Endothelial cell of umbilical vein (primary cell): ENCODE results near the gene KCNK2. TPM values are rescaled to one million over a fixed set of nuclear protein-coding genes. Genes with fewer than 3 reads are reported as not detected.

Experiments used
- BruUV-seq: library from RNA; stranded (reverse); fragments of 400-500 nt; replicated peaks from 2 replicates; lab custom pipeline; 2021; lab: Mats Ljungman, UMichigan
- CTCF ChIA-PET: fragments of 300-600, 350-600 bp; sonication (Branson Sonifier 250); formaldehyde crosslinking; loops from one replicate; lab custom pipeline; 2021; ENCODE audit warnings: antibody characterized with exemption, inconsistent platforms; lab: Charles Lee
- POLR2A ChIA-PET: fragments of 300-600, 350-600 bp; sonication (Branson Sonifier 250); formaldehyde crosslinking; loops from one replicate; lab custom pipeline; 2021; ENCODE audit warnings: antibody characterized with exemption, inconsistent platforms; lab: Charles Lee
- DNase-seq: peaks from one replicate; pipeline ENCODE4 v3.0.0-alpha.2; 2011; ENCODE audit warnings: low read depth, low spot score
- FAIRE-seq: peaks from 2 replicates; lab custom pipeline; 2011; peaks lifted over from hg19 to GRCh38; lab: Jason Lieb, UNC
- H2AFZ ChIP-seq: 2 replicates; pipeline ENCODE4 v1.6.0; 2012; ENCODE audit warnings: low read depth, low read length, control low read depth, inconsistent platforms
- H3K27ac ChIP-seq: 2 replicates; pipeline ENCODE4 v1.5.1; 2011; ENCODE audit warnings: low read depth, mild to moderate bottlenecking, control low read depth, low read length, moderate library complexity; ENCODE audit not compliant: insufficient read depth
- H3K27me3 ChIP-seq, 2 experiments: 2 replicates each; pipeline versions ENCODE4 v1.6.0 to v1.6.1; 2011; ENCODE audit warnings: low read length in 2 of 2, mixed read lengths in 1 of 2; ENCODE audit not compliant: control insufficient read depth in 2 of 2, insufficient read depth in 2 of 2
- H3K36me3 ChIP-seq, 2 experiments: 2 replicates in 1 of 2; 3 replicates in 1 of 2; pipeline ENCODE4 v1.5.1; 2011; ENCODE audit warnings: low read length in 2 of 2, mild to moderate bottlenecking in 1 of 2, moderate library complexity in 1 of 2; ENCODE audit not compliant: control insufficient read depth in 2 of 2, insufficient read depth in 2 of 2; ENCODE audit errors: extremely low read depth in 1 of 2
- H3K4me1 ChIP-seq: 3 replicates; pipeline ENCODE4 v1.5.1; 2011; ENCODE audit warnings: mild to moderate bottlenecking, low read length; ENCODE audit not compliant: control insufficient read depth, insufficient read depth; ENCODE audit errors: extremely low read depth
- H3K4me2 ChIP-seq: 2 replicates; pipeline ENCODE4 v1.6.1; 2011; ENCODE audit warnings: low read length, control low read depth, mixed read lengths; ENCODE audit not compliant: insufficient read depth
- H3K4me3 ChIP-seq, 3 experiments: fragments of 200-600 bp in 1 of 3; sonication (generic), shearing (Covaris generic) in 1 of 3; replicated peaks in 1 of 3; 2 replicates each; pipeline ENCODE4 v1.5.1; 2011 to 2016; ENCODE audit warnings: control low read depth in 3 of 3, low read length in 3 of 3, mild to moderate bottlenecking in 2 of 3, inconsistent platforms in 1 of 3, low read depth in 1 of 3, moderate library complexity in 1 of 3; ENCODE audit not compliant: insufficient read depth in 1 of 3
- H3K79me2 ChIP-seq: 2 replicates; pipeline ENCODE4 v1.6.0; 2012; ENCODE audit warnings: low read length, inconsistent platforms; ENCODE audit not compliant: control insufficient read depth, insufficient read depth
- H3K9ac ChIP-seq: replicated peaks from 2 replicates; pipeline ENCODE3; 2011; ENCODE audit warnings: low read length, control low read depth; ENCODE audit not compliant: insufficient read depth; ENCODE audit errors: extremely low read depth
- H3K9me1 ChIP-seq: replicated peaks from 3 replicates; pipeline ENCODE4 v1.6.0; 2011; ENCODE audit warnings: mild to moderate bottlenecking, low read length; ENCODE audit not compliant: control insufficient read depth, insufficient read depth; ENCODE audit errors: extremely low read depth
- H3K9me3 ChIP-seq: replicated peaks from 2 replicates; pipeline ENCODE4 v1.5.1; 2012; ENCODE audit warnings: low read length, inconsistent platforms; ENCODE audit not compliant: control insufficient read depth, insufficient read depth
- H4K20me1 ChIP-seq: replicated peaks from 2 replicates; pipeline ENCODE3; 2011; ENCODE audit warnings: mild to moderate bottlenecking, low read length; ENCODE audit not compliant: control insufficient read depth, insufficient read depth; ENCODE audit errors: extremely low read depth
- CTCF ChIP-seq, 2 donors: IDR thresholded peaks; 1 replicate in 1 of 2; 2 replicates in 1 of 2; pipeline ENCODE4 v1.5.1; 2011; ENCODE audit warnings: low read length in 2 of 2, mild to moderate bottlenecking in 2 of 2, moderate library complexity in 2 of 2, control low read depth in 1 of 2, inconsistent platforms in 1 of 2, low read depth in 1 of 2; ENCODE audit not compliant: insufficient read depth in 1 of 2; ENCODE audit errors: extremely low read depth in 1 of 2
- EZH2 ChIP-seq: IDR thresholded peaks from 2 replicates; pipeline ENCODE4 v1.6.1; 2012; ENCODE audit warnings: borderline replicate concordance, low read depth, mild to moderate bottlenecking, moderate library complexity, low read length, inconsistent platforms; ENCODE audit not compliant: severe bottlenecking
- FOS ChIP-seq: IDR thresholded peaks from 2 replicates; pipeline ENCODE4 v1.6.1; 2011; ENCODE audit warnings: mild to moderate bottlenecking, low read length, moderate library complexity, borderline replicate concordance; ENCODE audit not compliant: insufficient read depth
- GATA2 ChIP-seq: IDR thresholded peaks from 2 replicates; pipeline ENCODE4 v1.7.0; 2011; ENCODE audit warnings: low read depth, mild to moderate bottlenecking, moderate library complexity, mixed read lengths, low read length; ENCODE audit not compliant: insufficient read length, insufficient read depth
- JUN ChIP-seq: IDR thresholded peaks from 2 replicates; pipeline ENCODE4 v1.6.1; 2011; ENCODE audit warnings: borderline replicate concordance, low read depth; ENCODE audit not compliant: insufficient read length, insufficient read depth
- MAX ChIP-seq: IDR thresholded peaks from 2 replicates; pipeline ENCODE4 v1.6.1; 2011; ENCODE audit not compliant: insufficient read depth, insufficient read length
- MYC ChIP-seq: IDR thresholded peaks from one replicate; pipeline ENCODE4 v1.6.1; 2011; ENCODE audit warnings: mild to moderate bottlenecking, low read depth, low read length
- POLR2A ChIP-seq: IDR thresholded peaks from 2 replicates; pipeline ENCODE4 v1.6.1; 2012; ENCODE audit warnings: low read depth, mild to moderate bottlenecking, control low read depth, low read length
- POLR2AphosphoS5 ChIP-seq: IDR thresholded peaks from 2 replicates; pipeline ENCODE4 v1.6.1; 2012; ENCODE audit warnings: low read depth, mild to moderate bottlenecking, control low read depth, low read length, moderate library complexity; ENCODE audit not compliant: insufficient read depth
- dilution Hi-C: fragments of 300-500 bp; cut with MboI; formaldehyde crosslinking; loops from one replicate; pipeline ENCODE4 v1.15.0; 2019; ENCODE audit warnings: low sequenced_read_pairs; ENCODE audit not compliant: extremely low pct_ligation_motif_present
- intact Hi-C: fragments of 100-400 bp; cut with micrococcal nuclease; formaldehyde crosslinking; loops from one replicate; pipeline ENCODE4 v1.10.0; 2022
- polyA plus RNA-seq, 4 experiments: library from polyadenylated mRNA; depleted of rRNA in 3 of 4; stranded (reverse) in 3 of 4; unstranded in 1 of 4; fragments of >200 nt; gene quantifications; 2 replicates each; pipeline versions ENCODE4 v1.2.1 to v1.2.3, GENCODE V29; 2011 to 2012; ENCODE audit warnings: missing spikeins in 1 of 4
- total RNA-seq: library from RNA; stranded (reverse); gene quantifications from 2 replicates; pipeline ENCODE4 v1.2.3, GENCODE V29; 2021

KCNK2 gene
- total and polyA plus RNA-seq, 2 donors (not counting 3 experiments of a cell fraction or from before 2014, with no cell fraction given) = 0.08 to 0.46 TPM

- TF ChIP-seq EZH2 (no peak), GATA2 (no peak), POLR2A (no peak), CTCF (IDR thresholded peaks at IDR 0.05; ENCODE audit: extremely low read depth in 1 of 2, insufficient read depth in 1 of 2, low read depth in 1 of 2, low read length in 2 of 2) (no peak), FOS (no peak), MAX (no peak), JUN (no peak), MYC (no peak), POLR2AphosphoS5 (no peak)
- POLR2A ChIA-PET = no interaction called here
- CTCF ChIA-PET = no interaction called here
- no peaks in the 10 kb centered on the region for H3K9me3 ChIP-seq
- H4K20me1 ChIP-seq = no peaks in the 10 kb centered on the region
- no peaks in the 10 kb centered on the region for H3K36me3 ChIP-seq
- no peak overlapping the region for H3K9ac ChIP-seq
- intact Hi-C loops = no loop called here
- H2AFZ ChIP-seq = no peak overlapping the region
- no peak for DNase-seq
- H3K4me2 ChIP-seq = no peak overlapping the region
- no peaks in the 10 kb centered on the region for H3K27me3 ChIP-seq
- FAIRE-seq = no peak
- no peaks in the 10 kb centered on the region for H3K79me2 ChIP-seq
- BruUV-seq = no TSS peak
- H3K4me1 ChIP-seq = no peaks in the 10 kb centered on the region
- dilution Hi-C loops = no loop called here
- no peak overlapping the region for H3K4me3 ChIP-seq
- H3K27ac ChIP-seq = no peak overlapping the region
- no peaks in the 10 kb centered on the region for H3K9me1 ChIP-seq
These were observed 127.6 kb downstream of the KCNK2 start for GRCh38 chr1:215210167-215210566.
